Pancreas (tissue), 10 donors: Measurements from ENCODE around the gene NUAK2. TPM values are rescaled to one million over a fixed set of nuclear protein-coding genes. Genes with fewer than 3 reads are reported as not detected.

Source experiments
- ATAC-seq, 4 donors: fragments of 200-7000 bp; cut with Tn5 transposase; one replicate each; pipeline versions ENCODE4 v1.8.0 to v1.9.1; 2020; ENCODE audit warnings: mild to moderate bottlenecking in 4 of 4, moderate library complexity in 4 of 4
- DNase-seq, 6 donors: peaks; one replicate each; pipeline ENCODE4 v3.0.0-alpha.2; 2020
- FAIRE-seq: peaks from 2 replicates; lab custom pipeline; 2012; peaks lifted over from hg19 to GRCh38; lab: Jason Lieb, UNC
- H3K27ac ChIP-seq, 4 donors: fragments of 200-600 bp; sonication (generic); 1 replicate in 3 of 4; 2 replicates in 1 of 4; pipeline versions ENCODE4 v1.5.0 to v1.8.0; 2020
- H3K27me3 ChIP-seq, 4 donors: fragments of 200-600 bp; one replicate each; pipeline ENCODE4 v1.8.0; 2021
- H3K36me3 ChIP-seq, 3 donors: fragments of 200-600 bp; sonication (generic) in 1 of 3; one replicate each; pipeline versions ENCODE4 v1.5.0 to v1.8.0; 2020 to 2021
- H3K4me1 ChIP-seq, 3 donors: fragments of 200-600 bp; one replicate each; pipeline ENCODE4 v1.8.0; 2021
- H3K4me3 ChIP-seq, 4 donors: fragments of 200-600 bp; sonication (generic) in 2 of 4; one replicate each; pipeline versions ENCODE4 v1.5.0 to v1.8.0; 2020 to 2021
- H3K9me3 ChIP-seq, 4 donors: fragments of 200-600 bp; one replicate each; pipeline ENCODE4 v1.8.0; 2021
- CTCF ChIP-seq, 4 donors: fragments of 200-600 bp; sonication (generic) in 3 of 4; IDR thresholded peaks; one replicate each; pipeline versions ENCODE4 v1.5.0 to v1.8.0; 2021; ENCODE audit warnings: antibody characterized with exemption in 4 of 4
- WGBS, 2 donors: extraction: QIAGEN DNeasy Blood & Tissue Kit; methylation state at CpG; one replicate each; pipeline ENCODE4 v1.1.7; 2013; 5-methylcytosine and 5-hydroxymethylcytosine counted together
- intact Hi-C, 3 donors: fragments of 100-400 bp; cut with DNase I; formaldehyde crosslinking; loops; one replicate each; pipeline versions ENCODE4 v1.11.1 to v1.14.2; 2022
- polyA plus RNA-seq, 2 donors: library from polyadenylated mRNA; stranded (reverse); fragments of 200-250 nt; gene quantifications; one replicate each; pipeline ENCODE4 v1.2.3, GENCODE V29; 2013
- total RNA-seq, 6 donors: library from RNA; stranded (reverse); fragmentation: NEBNext Ultra II Directional in 4 of 6; extraction: Animal tissue kit (Norgen Biotek cat#: 25700) in 4 of 6; gene quantifications; one replicate each; pipeline versions ENCODE4 v1.2.1 to v1.2.4, GENCODE V29; 2021 to 2023
- donor health status: healthy with polysubstance abuse.
- donor health status: DM: no; HTN: no; CAD: no; lungs with moderate emphysema.
- donor health status: DM: no; HTN: no; CAD: no.
- donor health status: control.
- donor health status: control.
- donor health status: Bipolar disorder and iron deficiency.
- donor health status: DM: yes; HTN: yes; CAD: no.
- donor health status: DM: no; HTN: no; CAD: no.
- donor health status: DM: no; HTN: no; CAD: no.
- donor health status: DM: yes; HTN: yes; CAD: no.

The NUAK2 gene
- total and polyA plus RNA-seq, 8 donors: 6.3 to 14.4 (median 8.6) TPM

DNA sequence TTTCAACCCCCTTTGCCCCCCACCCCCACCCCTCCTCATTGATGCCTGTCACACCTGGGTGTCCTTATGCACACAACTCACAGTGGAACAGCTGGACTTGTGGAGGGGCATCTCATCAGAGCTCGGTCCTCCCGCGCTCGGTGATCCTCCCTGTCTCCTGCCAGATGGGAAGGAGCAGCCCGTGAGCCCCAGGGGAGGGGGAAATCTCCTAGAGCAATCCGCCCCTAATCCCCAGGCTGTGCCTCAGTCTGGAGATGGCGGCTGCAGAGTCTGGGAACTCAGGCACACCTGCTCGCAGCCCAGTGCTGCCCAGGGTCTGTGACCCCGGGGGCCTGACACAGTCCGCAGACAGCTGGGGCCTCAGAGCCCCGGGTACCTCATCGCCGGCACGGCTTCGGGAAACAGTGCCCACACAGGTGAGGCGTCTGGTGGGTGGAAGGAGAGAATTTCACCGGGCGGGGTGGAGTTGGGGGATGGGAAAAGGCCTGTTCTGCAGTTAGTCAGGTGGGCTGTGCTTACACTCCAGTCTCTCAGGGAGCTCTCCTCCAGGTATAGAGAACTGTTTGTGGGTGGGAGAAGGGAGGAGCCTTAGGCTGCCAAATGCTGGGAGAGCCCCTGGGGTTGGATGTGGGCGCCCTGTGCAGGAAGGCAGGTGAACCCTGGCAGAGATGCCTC is 64.5 kb downstream of the NUAK2 start:
- TF ChIP-seq CTCF (IDR thresholded peaks at IDR 0.05): no peak
- intact Hi-C loops: loop anchor here in 2 of 3 donors (5.0 to 10.0 kb wide), 2 partner anchors 112 to 280 kb away; no protein-coding TSS in a partner anchor
- H3K27me3 ChIP-seq: no peaks in the 10 kb centered on the region
- no peaks in the 10 kb centered on the region for H3K9me3 ChIP-seq
- no peak overlapping the region for H3K27ac ChIP-seq
- no peak for ATAC-seq
- no peaks in the 10 kb centered on the region for H3K4me1 ChIP-seq
- peak in 1 of 6 donors; percentile 66 for DNase-seq
- H3K4me3 ChIP-seq: no peak overlapping the region
- FAIRE-seq: no peak
- WGBS, 2 donors: 79 to 83% methylated on average over 19 of the region's 19 CpGs
- H3K36me3 ChIP-seq: no peaks in the 10 kb centered on the region

GRCh38 chr1:205255941-205256780 is 65.4 kb downstream of the NUAK2 start:
- Histone ChIP-seq H3K4me1 (no peaks in the 10 kb centered on the region), H3K27me3 (no peaks in the 10 kb centered on the region), H3K4me3 (no peak overlapping the region), H3K9me3 (no peaks in the 10 kb centered on the region), H3K27ac (no peak overlapping the region), H3K36me3 (no peaks in the 10 kb centered on the region)
- ATAC-seq: peak; percentile 98 to 100 (median 98)
- no peak for FAIRE-seq
- 17 to 23% methylated on average over 8 of the region's 8 CpGs for WGBS, 2 donors
- intact Hi-C loops: loop anchor here in 2 of 3 donors (5.0 to 10.0 kb wide), 2 partner anchors 111 to 279 kb away; no protein-coding TSS in a partner anchor
- DNase-seq: peak; percentile 86 to 96 (median 94)
- peak; percentile 86 to 95 (median 92) for TF ChIP-seq CTCF (IDR thresholded peaks at IDR 0.05)

Other genes with a start within 250 kb of the NUAK2 start
- 1 to 10 TPM in 4 of 6 donors, under 1 TPM in 2; 0.67 to 2.5 (median 1.2) TPM for gene TMEM81, start 237.3 kb downstream of the NUAK2 start, total RNA-seq
- gene TMEM81, start 237.3 kb downstream of the NUAK2 start, polyA plus RNA-seq: 1 to 10 TPM; 2.0 to 2.4 TPM
- 10 to 100 TPM in 1 of 6 donors, 1 to 10 TPM in 5; 6.0 to 10.9 (median 8.2) TPM for gene RBBP5, start 199.8 kb downstream of the NUAK2 start, total RNA-seq
- gene RBBP5, start 199.8 kb downstream of the NUAK2 start, polyA plus RNA-seq: 1 to 10 TPM; 3.0 to 4.6 TPM
- 1 to 10 TPM; 3.5 to 9.0 (median 4.7) TPM for gene DSTYK, start 110.0 kb downstream of the NUAK2 start, total RNA-seq
- 1 to 10 TPM; 2.9 to 4.3 TPM for gene DSTYK, start 110.0 kb downstream of the NUAK2 start, polyA plus RNA-seq
- 1 to 10 TPM in 3 of 6 donors, under 1 TPM in 3; 0.55 to 1.8 (median 0.94) TPM for gene TMCC2, start 93.8 kb downstream of the NUAK2 start, total RNA-seq
- 1 to 10 TPM; 2.6 to 4.3 TPM for gene TMCC2, start 93.8 kb downstream of the NUAK2 start, polyA plus RNA-seq
- 1 to 10 TPM in 1 of 6 donors, under 1 TPM in 5; 0.28 to 1.5 (median 0.68) TPM for gene KLHDC8A, start 35.2 kb upstream of the NUAK2 start, total RNA-seq
- 1 to 10 TPM in 1 of 2 donors, under 1 TPM in 1; 0.99 to 5.4 TPM for gene KLHDC8A, start 35.2 kb upstream of the NUAK2 start, polyA plus RNA-seq
- gene LEMD1, start 100.3 kb upstream of the NUAK2 start, total RNA-seq: under 1 TPM in 2 of 6 donors, not detected in 4; 0.28 to 0.32 TPM
- not detected for gene LEMD1, start 100.3 kb upstream of the NUAK2 start, polyA plus RNA-seq
- gene BLACAT1, start 134.3 kb upstream of the NUAK2 start, total RNA-seq: under 1 TPM in 5 of 6 donors, not detected in 1; 0.09 to 0.34 (median 0.17) TPM
- gene BLACAT1, start 134.3 kb upstream of the NUAK2 start, polyA plus RNA-seq: under 1 TPM in 1 of 2 donors, not detected in 1; 0.09 TPM
- 10 to 100 TPM in 5 of 6 donors, 1 to 10 TPM in 1; 7.7 to 31.0 (median 12.8) TPM for gene CDK18, start 182.9 kb upstream of the NUAK2 start, total RNA-seq
- gene CDK18, start 182.9 kb upstream of the NUAK2 start, polyA plus RNA-seq: 10 to 100 TPM; 18.2 to 35.4 TPM